Measurements from ENCODE around the gene MSI1. TPM values are rescaled to one million over a fixed set of nuclear protein-coding genes. Genes with fewer than 3 reads are reported as not detected.

Gene MSI1
- total and polyA plus RNA-seq, 9 donors = 0.83 to 4.9 (median 1.9) TPM

DNA sequence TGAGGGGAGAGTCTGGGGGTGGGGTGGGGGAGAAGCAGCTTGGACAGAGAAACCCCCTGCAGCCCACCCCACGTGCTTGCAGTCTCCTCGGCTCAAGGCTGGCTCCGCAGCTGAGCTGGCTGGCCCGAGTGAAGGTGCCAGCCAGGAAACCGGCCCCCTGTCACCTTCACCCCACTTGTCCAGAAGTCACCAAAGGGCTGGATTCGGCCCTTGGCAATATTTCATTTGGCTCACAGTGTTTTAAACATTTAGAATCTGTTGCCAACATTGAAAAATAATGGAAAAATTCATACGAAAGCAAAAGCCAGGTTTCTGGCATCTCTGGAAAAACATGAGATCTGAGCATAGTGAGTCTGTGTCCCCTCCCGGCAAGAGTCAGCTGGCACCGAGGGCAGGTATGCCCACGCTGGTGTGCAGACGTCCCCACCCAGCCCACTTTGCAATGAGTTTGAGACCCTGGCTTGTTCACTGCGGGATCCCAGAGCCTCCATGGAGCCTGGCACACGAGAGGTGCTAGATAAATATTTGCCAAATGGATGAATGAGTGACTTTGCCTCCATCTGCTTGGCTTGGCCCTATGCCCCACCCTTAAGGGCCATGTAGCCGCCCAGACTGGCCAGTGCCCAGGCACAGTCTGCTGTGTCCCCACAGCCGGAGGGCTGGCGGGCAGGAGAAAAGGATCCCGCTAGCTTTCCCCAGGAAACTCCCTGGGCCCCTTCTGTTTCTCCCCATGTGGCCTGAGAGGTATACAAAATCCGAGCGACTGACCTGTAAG lies 18.2 kb downstream of the MSI1 start:
- H3K9me3 ChIP-seq = no peaks in the 10 kb centered on the region
- H3K4me1 ChIP-seq (ENCODE audit: insufficient read depth) = no peaks in the 10 kb centered on the region
- 51 to 73% (median 57%) methylated on average over 19 of the region's 19 CpGs for WGBS, 3 donors
- DNase-seq = no peak
- H3K4me3 ChIP-seq = no peak overlapping the region
- H3K27me3 ChIP-seq = no peaks in the 10 kb centered on the region
- no peak overlapping the region for H3K27ac ChIP-seq
- no peak for TF ChIP-seq POLR2A (IDR thresholded peaks at IDR 0.05)
- TF ChIP-seq EP300 (IDR thresholded peaks at IDR 0.05) = no peak
- TF ChIP-seq, protein P1, sequence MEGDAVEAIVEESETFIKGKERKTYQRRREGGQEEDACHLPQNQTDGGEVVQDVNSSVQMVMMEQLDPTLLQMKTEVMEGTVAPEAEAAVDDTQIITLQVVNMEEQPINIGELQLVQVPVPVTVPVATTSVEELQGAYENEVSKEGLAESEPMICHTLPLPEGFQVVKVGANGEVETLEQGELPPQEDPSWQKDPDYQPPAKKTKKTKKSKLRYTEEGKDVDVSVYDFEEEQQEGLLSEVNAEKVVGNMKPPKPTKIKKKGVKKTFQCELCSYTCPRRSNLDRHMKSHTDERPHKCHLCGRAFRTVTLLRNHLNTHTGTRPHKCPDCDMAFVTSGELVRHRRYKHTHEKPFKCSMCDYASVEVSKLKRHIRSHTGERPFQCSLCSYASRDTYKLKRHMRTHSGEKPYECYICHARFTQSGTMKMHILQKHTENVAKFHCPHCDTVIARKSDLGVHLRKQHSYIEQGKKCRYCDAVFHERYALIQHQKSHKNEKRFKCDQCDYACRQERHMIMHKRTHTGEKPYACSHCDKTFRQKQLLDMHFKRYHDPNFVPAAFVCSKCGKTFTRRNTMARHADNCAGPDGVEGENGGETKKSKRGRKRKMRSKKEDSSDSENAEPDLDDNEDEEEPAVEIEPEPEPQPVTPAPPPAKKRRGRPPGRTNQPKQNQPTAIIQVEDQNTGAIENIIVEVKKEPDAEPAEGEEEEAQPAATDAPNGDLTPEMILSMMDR (IDR thresholded peaks at IDR 0.05) = no peak
- no peaks in the 10 kb centered on the region for H3K36me3 ChIP-seq
- intact Hi-C loops (cut with DNase I) = no loop called here

DNA sequence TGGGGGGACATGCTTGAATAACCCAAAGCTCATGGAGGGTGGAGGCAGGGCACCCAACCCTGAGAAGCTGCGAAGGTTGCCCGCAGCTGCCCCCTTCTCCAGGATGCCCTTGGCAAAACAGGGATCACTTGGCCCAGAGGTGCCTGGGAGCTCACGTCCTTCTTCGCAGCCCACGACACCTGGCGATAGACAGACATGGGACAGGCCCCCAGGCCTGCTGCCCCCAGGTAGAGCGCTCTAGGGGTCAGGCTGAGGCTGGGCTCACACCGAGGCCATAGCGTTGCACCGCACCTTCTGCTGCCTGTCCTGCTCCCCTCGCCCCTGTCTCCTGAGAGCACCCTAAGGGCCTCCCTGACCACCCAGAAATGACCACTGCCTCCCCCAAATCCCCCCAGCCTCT lies 21.2 kb downstream of the MSI1 start:
- WGBS, 3 donors = 93 to 95% (median 94%) methylated on average over 10 to 11 of the region's 11 CpGs
- Histone ChIP-seq H3K27me3 (no peaks in the 10 kb centered on the region), H3K27ac (no peak overlapping the region), H3K9me3 (no peaks in the 10 kb centered on the region), H3K36me3 (no peaks in the 10 kb centered on the region), H3K4me1 (ENCODE audit: insufficient read depth) (peaks cover 1% of the 10 kb centered on the region), H3K4me3 (no peak overlapping the region)
- intact Hi-C loops (cut with DNase I) = no loop called here
- no peak for DNase-seq
- TF ChIP-seq POLR2A (IDR thresholded peaks at IDR 0.05) (no peak), EP300 (IDR thresholded peaks at IDR 0.05) (no peak)
- TF ChIP-seq, protein P1 (IDR thresholded peaks at IDR 0.05) = no peak

DNA sequence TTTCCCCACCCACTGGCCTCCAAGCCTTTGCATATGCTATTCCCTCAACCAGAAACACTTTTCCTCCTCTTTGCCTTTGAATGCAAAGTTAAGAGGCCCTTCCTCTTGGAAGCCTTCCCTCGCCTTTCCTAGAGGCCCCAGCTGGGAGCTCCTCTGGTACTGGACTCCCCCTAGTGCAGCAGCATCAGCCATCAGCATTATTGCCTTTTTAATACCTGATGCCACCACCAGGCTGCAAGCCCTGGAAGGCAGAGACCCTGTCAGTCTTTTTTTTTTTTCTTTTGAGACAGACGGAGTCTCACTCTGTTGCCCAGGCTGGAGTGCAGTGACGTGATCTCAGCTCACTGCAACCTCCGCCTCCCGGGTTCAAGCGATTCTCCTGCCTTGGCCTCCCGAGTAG lies 22.3 kb downstream of the MSI1 start:
- intact Hi-C loops (cut with DNase I) = no loop called here
- Histone ChIP-seq H3K27ac (no peak overlapping the region), H3K27me3 (no peaks in the 10 kb centered on the region), H3K9me3 (no peaks in the 10 kb centered on the region), H3K4me1 (ENCODE audit: insufficient read depth) (peaks cover 7% of the 10 kb centered on the region), H3K4me3 (no peak overlapping the region), H3K36me3 (no peaks in the 10 kb centered on the region)
- DNase-seq = no peak
- 92 to 97% (median 94%) methylated on average over 7 of the region's 7 CpGs for WGBS, 3 donors
- TF ChIP-seq EP300 (IDR thresholded peaks at IDR 0.05) (no peak), POLR2A (IDR thresholded peaks at IDR 0.05) (no peak)
- TF ChIP-seq, protein P1 (IDR thresholded peaks at IDR 0.05) = no peak

DNA sequence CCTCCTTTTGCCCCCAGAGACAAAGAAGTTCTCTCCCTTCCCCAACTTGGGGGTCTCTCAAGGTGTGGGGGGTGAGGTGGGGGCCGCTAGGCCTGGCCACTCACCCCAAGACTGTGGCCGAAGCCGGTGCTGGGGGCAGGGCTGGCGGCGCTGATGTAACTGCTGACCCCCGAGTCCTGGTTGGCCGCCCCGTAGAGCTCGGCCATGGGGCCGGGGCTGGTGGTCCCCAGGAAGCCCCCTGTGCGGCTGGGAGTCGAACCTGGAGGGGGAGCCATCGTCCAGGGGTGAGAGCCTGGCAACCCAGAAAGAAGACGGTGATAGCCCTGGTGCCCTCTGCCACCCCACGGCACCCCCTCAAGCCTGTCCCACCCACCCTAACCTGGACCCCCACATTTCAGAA lies 22.9 kb downstream of the MSI1 start:
- Histone ChIP-seq H3K36me3 (no peaks in the 10 kb centered on the region), H3K27ac (no peak overlapping the region), H3K27me3 (no peaks in the 10 kb centered on the region), H3K4me3 (no peak overlapping the region), H3K4me1 (ENCODE audit: insufficient read depth) (peaks cover 7% of the 10 kb centered on the region), H3K9me3 (no peaks in the 10 kb centered on the region)
- no peak for TF ChIP-seq EP300 (IDR thresholded peaks at IDR 0.05)
- TF ChIP-seq, protein P1 (IDR thresholded peaks at IDR 0.05) = no peak
- no peak for TF ChIP-seq POLR2A (IDR thresholded peaks at IDR 0.05)
- intact Hi-C loops (cut with DNase I) = no loop called here
- no peak for DNase-seq
- 91 to 94% (median 93%) methylated on average over 15 of the region's 15 CpGs for WGBS, 3 donors

Data from ovary (tissue), 9 donors.